Astrocyte (in vitro differentiated cells and primary cell): ENCODE data around the gene NDUFV3. TPM values are rescaled to one million over a fixed set of nuclear protein-coding genes. Genes with fewer than 3 reads are reported as not detected.

Source experiments
- DNase-seq: peaks from one replicate; pipeline ENCODE4 v3.0.0-alpha.2; 2010; ENCODE audit warnings: low read depth
- FAIRE-seq: peaks from 2 replicates; lab custom pipeline; 2011; peaks lifted over from hg19 to GRCh38; lab: Jason Lieb, UNC
- H2AFZ ChIP-seq: 2 replicates; pipeline ENCODE4 v1.6.0; 2012; ENCODE audit warnings: low read depth, low read length, inconsistent platforms
- H3K27ac ChIP-seq: 2 replicates; pipeline ENCODE4 v1.5.1; 2011; ENCODE audit warnings: low read depth, low read length, inconsistent platforms
- H3K27me3 ChIP-seq: 2 replicates; pipeline ENCODE4 v1.6.0; 2011; ENCODE audit warnings: low read length, inconsistent platforms; ENCODE audit not compliant: insufficient read depth
- H3K36me3 ChIP-seq: 2 replicates; pipeline ENCODE4 v1.5.1; 2011; ENCODE audit warnings: low read length, inconsistent platforms; ENCODE audit not compliant: insufficient read depth
- H3K4me1 ChIP-seq: 2 replicates; pipeline ENCODE4 v1.5.1; 2011; ENCODE audit warnings: low read length, inconsistent platforms; ENCODE audit not compliant: insufficient read depth
- H3K4me2 ChIP-seq: 2 replicates; pipeline ENCODE4 v1.6.0; 2012; ENCODE audit warnings: low read length, inconsistent platforms
- H3K4me3 ChIP-seq: 2 replicates; pipeline ENCODE4 v1.5.1; 2011; ENCODE audit warnings: low read depth, mild to moderate bottlenecking, low read length, inconsistent platforms; ENCODE audit not compliant: insufficient read depth
- H3K79me2 ChIP-seq: 2 replicates; pipeline ENCODE4 v1.6.0; 2012; ENCODE audit warnings: mild to moderate bottlenecking, low read length, inconsistent platforms; ENCODE audit not compliant: insufficient read depth
- H3K9ac ChIP-seq: 2 replicates; pipeline ENCODE4 v1.6.0; 2012; ENCODE audit warnings: mild to moderate bottlenecking, low read length, inconsistent platforms
- H3K9me3 ChIP-seq: 2 replicates; pipeline ENCODE4 v1.5.1; 2012; ENCODE audit warnings: low read depth, mild to moderate bottlenecking, low read length, inconsistent platforms; ENCODE audit not compliant: insufficient read depth
- H4K20me1 ChIP-seq: 2 replicates; pipeline ENCODE4 v1.6.0; 2012; ENCODE audit warnings: low read length, inconsistent platforms; ENCODE audit not compliant: insufficient read depth
- H3K27ac Mint-ChIP-seq: one replicate; pipeline ENCODE4 v1.8.0; 2021; ENCODE audit warnings: mild to moderate bottlenecking, mixed read lengths; ENCODE audit not compliant: unreplicated experiment
- H3K27me3 Mint-ChIP-seq: one replicate; pipeline ENCODE4 v1.8.0; 2021; ENCODE audit warnings: low read depth, mixed read lengths; ENCODE audit not compliant: unreplicated experiment
- H3K36me3 Mint-ChIP-seq: one replicate; pipeline ENCODE4 v1.8.0; 2021; ENCODE audit warnings: low read depth, mixed read lengths; ENCODE audit not compliant: unreplicated experiment
- H3K4me1 Mint-ChIP-seq: one replicate; pipeline ENCODE4 v1.8.0; 2021; ENCODE audit warnings: low read depth, mixed read lengths; ENCODE audit not compliant: unreplicated experiment
- H3K4me3 Mint-ChIP-seq: one replicate; pipeline ENCODE4 v1.8.0; 2021; ENCODE audit warnings: mild to moderate bottlenecking, moderate library complexity, mixed read lengths; ENCODE audit not compliant: unreplicated experiment
- H3K9me3 Mint-ChIP-seq: one replicate; pipeline ENCODE4 v1.8.0; 2021; ENCODE audit warnings: mild to moderate bottlenecking, mixed read lengths; ENCODE audit not compliant: unreplicated experiment
- CTCF ChIP-seq: IDR thresholded peaks from 2 replicates; pipeline ENCODE4 v1.5.1; 2011; ENCODE audit warnings: low read depth, mild to moderate bottlenecking, inconsistent platforms, low read length, moderate library complexity; ENCODE audit not compliant: insufficient read depth
- EZH2 ChIP-seq: IDR thresholded peaks from 2 replicates; pipeline ENCODE4 v1.6.1; 2012; ENCODE audit warnings: mild to moderate bottlenecking, low read length, inconsistent platforms; ENCODE audit not compliant: insufficient read depth
- total RNA-seq: library from RNA; stranded (reverse); gene quantifications from 2 replicates; pipeline ENCODE4 v1.2.1, GENCODE V29; 2021

The NDUFV3 gene
- total RNA-seq, 1 donor from 2014 or later = 42.5 TPM

- Histone ChIP-seq H4K20me1 (peaks cover 47% of the 10 kb centered on the region), H3K4me3 (no peak overlapping the region), H3K27ac (no peak overlapping the region), H2AFZ (no peak overlapping the region), H3K4me2 (no peak overlapping the region), H3K9me3 (no peaks in the 10 kb centered on the region), H3K4me1 (peaks cover 2% of the 10 kb centered on the region), H3K27me3 (no peaks in the 10 kb centered on the region), H3K36me3 (peaks cover 34% of the 10 kb centered on the region), H3K79me2 (peaks cover 52% of the 10 kb centered on the region), H3K9ac (no peak overlapping the region)
- Mint-ChIP-seq H3K4me3 (no peak overlapping the region), H3K36me3 (peaks cover 16% of the 10 kb centered on the region), H3K27me3 (no peaks in the 10 kb centered on the region), H3K27ac (no peak overlapping the region), H3K9me3 (no peaks in the 10 kb centered on the region), H3K4me1 (no peaks in the 10 kb centered on the region)
- FAIRE-seq (no peak), DNase-seq (no peak)
- TF ChIP-seq EZH2 = no peak
- no peak for TF ChIP-seq CTCF
Measured at GRCh38 chr21:42900446-42900845, 7.3 kb downstream of the NDUFV3 start.

- H3K9ac ChIP-seq = no peak overlapping the region
- H3K27me3 ChIP-seq = no peaks in the 10 kb centered on the region
- no peak overlapping the region for H2AFZ ChIP-seq
- H4K20me1 ChIP-seq = peaks cover 49% of the 10 kb centered on the region
- FAIRE-seq (no peak), DNase-seq (no peak)
- no peak for TF ChIP-seq CTCF
- no peak overlapping the region for H3K4me3 ChIP-seq
- H3K36me3 ChIP-seq = peaks cover 32% of the 10 kb centered on the region
- no peak overlapping the region for H3K4me2 ChIP-seq
- no peaks in the 10 kb centered on the region for H3K27me3 Mint-ChIP-seq
- H3K36me3 Mint-ChIP-seq = peaks cover 19% of the 10 kb centered on the region
- no peaks in the 10 kb centered on the region for H3K4me1 ChIP-seq
- no peak overlapping the region for H3K4me3 Mint-ChIP-seq
- H3K79me2 ChIP-seq = peaks cover 54% of the 10 kb centered on the region
- H3K9me3 Mint-ChIP-seq = no peaks in the 10 kb centered on the region
- H3K4me1 Mint-ChIP-seq = no peaks in the 10 kb centered on the region
- H3K27ac ChIP-seq = no peak overlapping the region
- no peaks in the 10 kb centered on the region for H3K9me3 ChIP-seq
- H3K27ac Mint-ChIP-seq = no peak overlapping the region
Measured at GRCh38 chr21:42903817-42904216, 10.7 kb downstream of the NDUFV3 start.

GRCh38 chr21:42905195-42905594 is 12.1 kb downstream of the NDUFV3 start:
- H3K36me3 Mint-ChIP-seq = peaks cover 18% of the 10 kb centered on the region
- no peak for TF ChIP-seq CTCF
- no peak for TF ChIP-seq EZH2
- no peak overlapping the region for H3K4me3 Mint-ChIP-seq

More at GRCh38 chr21:42905195-42905594, 12.1 kb downstream of the NDUFV3 start:
- Histone ChIP-seq H3K4me2 (no peak overlapping the region), H3K36me3 (peaks cover 32% of the 10 kb centered on the region), H2AFZ (no peak overlapping the region), H3K4me1 (no peaks in the 10 kb centered on the region), H3K9ac (no peak overlapping the region), H3K9me3 (no peaks in the 10 kb centered on the region), H3K4me3 (no peak overlapping the region), H3K27ac (no peak overlapping the region), H3K27me3 (no peaks in the 10 kb centered on the region), H3K79me2 (peaks cover 44% of the 10 kb centered on the region), H4K20me1 (peaks cover 39% of the 10 kb centered on the region)
- DNase-seq (no peak), FAIRE-seq (no peak)
- H3K4me1 Mint-ChIP-seq = no peaks in the 10 kb centered on the region
- no peaks in the 10 kb centered on the region for H3K9me3 Mint-ChIP-seq
- H3K27me3 Mint-ChIP-seq = no peaks in the 10 kb centered on the region
- no peak overlapping the region for H3K27ac Mint-ChIP-seq
